Measurements from ENCODE around the gene MYO5C.
A peak's percentile ranks its signal among the peaks of the same experiment; 100 is the strongest.

Gene MYO5C

DNA sequence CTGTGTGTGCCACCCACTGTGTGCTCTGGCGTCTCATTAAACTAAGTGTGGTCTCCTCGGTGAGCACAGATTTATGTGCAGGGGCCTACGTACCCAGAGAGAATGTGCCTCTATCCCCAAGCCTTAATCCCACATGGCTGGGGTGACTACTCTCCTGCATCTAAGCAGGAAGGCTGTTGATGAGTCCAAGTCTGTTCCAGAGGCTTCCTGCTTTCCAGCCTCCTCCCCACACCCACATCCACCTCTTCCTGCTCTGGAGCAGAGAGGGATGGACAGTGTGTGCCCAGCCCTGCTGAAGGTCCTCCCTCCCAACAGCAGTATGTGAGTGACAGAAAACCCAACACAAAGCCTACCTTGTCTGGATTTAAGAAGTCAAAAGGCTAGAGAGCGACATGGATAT is 144.3 kb downstream of the MYO5C start:
- H3K4me3 ChIP-seq (ENCODE audit: low read depth, low read length): no peak overlapping the region

GRCh38 chr15:52150871-52151270 is 144.7 kb downstream of the MYO5C start:
- no peaks in the 10 kb centered on the region for H3K9me3 ChIP-seq
- TF ChIP-seq CTCF (IDR thresholded peaks at IDR 0.05; ENCODE audit: low read depth, low read length): no peak
- no peak overlapping the region for H3K4me3 ChIP-seq (ENCODE audit: low read depth, low read length)
- H3K36me3 ChIP-seq: no peaks in the 10 kb centered on the region
- H3K27me3 ChIP-seq: no peaks in the 10 kb centered on the region; the same call in 1 of the 2 replicates
- DNase-seq: no peak
- H3K4me1 ChIP-seq: no peaks in the 10 kb centered on the region

More for the DNA sequence above, 144.3 kb downstream of the MYO5C start:
- Histone ChIP-seq H3K36me3 (no peaks in the 10 kb centered on the region), H3K4me1 (no peaks in the 10 kb centered on the region), H3K27me3 (no peaks in the 10 kb centered on the region; the same call in 1 of the 2 replicates), H3K9me3 (no peaks in the 10 kb centered on the region)
- DNase-seq: no peak
- TF ChIP-seq CTCF (IDR thresholded peaks at IDR 0.05; ENCODE audit: low read depth, low read length): no peak

DNA sequence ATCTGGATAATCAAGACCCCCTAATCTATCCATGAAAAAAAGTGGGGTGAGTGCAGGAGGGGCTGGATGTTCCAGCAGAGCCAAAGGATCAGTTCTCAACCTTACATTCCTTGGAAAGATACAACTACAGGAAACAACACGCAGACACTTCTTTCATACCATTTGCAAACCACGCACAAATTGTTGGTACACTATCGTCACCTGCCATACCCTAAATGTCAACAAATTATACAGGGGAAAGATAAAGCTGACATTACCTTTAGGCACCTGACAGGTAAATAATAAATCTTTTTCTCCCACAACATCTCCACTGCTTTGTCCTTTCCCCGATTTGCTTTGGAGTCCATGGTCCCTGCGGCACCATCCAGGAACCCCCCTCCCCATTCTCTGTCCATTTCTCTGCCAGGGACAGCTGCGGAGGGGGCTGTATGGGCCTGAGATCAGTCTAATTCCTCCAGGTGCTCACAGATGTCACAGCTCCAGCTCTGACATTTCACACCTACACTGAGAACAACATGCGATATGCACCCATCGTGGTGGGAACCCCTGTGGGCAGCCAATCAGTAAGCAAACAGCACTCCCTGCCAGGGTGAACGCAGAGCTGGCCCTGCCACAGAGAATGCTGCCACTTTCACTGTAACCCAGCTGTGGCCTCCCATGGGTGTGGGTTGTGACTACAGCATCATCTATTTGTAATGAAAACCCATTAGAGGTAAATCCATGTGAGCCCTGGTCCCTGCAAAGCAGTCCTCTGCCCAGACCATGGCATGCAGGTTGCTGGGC is 145.4 kb downstream of the MYO5C start:
- no peak overlapping the region for H3K4me3 ChIP-seq (ENCODE audit: low read depth, low read length)
- H3K27me3 ChIP-seq: no peaks in the 10 kb centered on the region; the same call in 1 of the 2 replicates
- no peaks in the 10 kb centered on the region for H3K36me3 ChIP-seq
- no peaks in the 10 kb centered on the region for H3K4me1 ChIP-seq
- H3K9me3 ChIP-seq: no peaks in the 10 kb centered on the region
- no peak for DNase-seq
- TF ChIP-seq CTCF (IDR thresholded peaks at IDR 0.05; ENCODE audit: low read depth, low read length): no peak

- no peaks in the 10 kb centered on the region for H3K27me3 ChIP-seq
- TF ChIP-seq CTCF (IDR thresholded peaks at IDR 0.05; ENCODE audit: low read depth, low read length): no peak
- DNase-seq: peak; percentile 31
- peaks cover 9% of the 10 kb centered on the region; the same call in 1 of the 2 replicates for H3K4me1 ChIP-seq
- H3K9me3 ChIP-seq: no peaks in the 10 kb centered on the region; the same call in 1 of the 2 replicates
- H3K4me3 ChIP-seq (ENCODE audit: low read depth, low read length): no peak overlapping the region
- H3K36me3 ChIP-seq: no peaks in the 10 kb centered on the region
These were observed 147.2 kb downstream of the MYO5C start for GRCh38 chr15:52148403-52148802.

GRCh38 chr15:52146776-52147175 is 148.8 kb downstream of the MYO5C start:
- H3K4me3 ChIP-seq (ENCODE audit: low read depth, low read length): no peak overlapping the region
- H3K36me3 ChIP-seq: no peaks in the 10 kb centered on the region
- H3K27me3 ChIP-seq: no peaks in the 10 kb centered on the region
- DNase-seq: no peak
- H3K4me1 ChIP-seq: peaks cover 9% of the 10 kb centered on the region; the same call in 1 of the 2 replicates
- no peak for TF ChIP-seq CTCF (IDR thresholded peaks at IDR 0.05; ENCODE audit: low read depth, low read length)
- no peaks in the 10 kb centered on the region; the same call in 1 of the 2 replicates for H3K9me3 ChIP-seq

GRCh38 chr15:52146261-52146660 is 149.3 kb downstream of the MYO5C start:
- peaks cover 9% of the 10 kb centered on the region; the same call in 1 of the 2 replicates for H3K4me1 ChIP-seq
- no peaks in the 10 kb centered on the region for H3K36me3 ChIP-seq
- no peak overlapping the region for H3K4me3 ChIP-seq (ENCODE audit: low read depth, low read length)
- DNase-seq: no peak
- TF ChIP-seq CTCF (IDR thresholded peaks at IDR 0.05; ENCODE audit: low read depth, low read length): no peak
- no peaks in the 10 kb centered on the region; the same call in 1 of the 2 replicates for H3K9me3 ChIP-seq
- no peaks in the 10 kb centered on the region for H3K27me3 ChIP-seq

Measured in BE2C (cell line).